ENCODE measurements around the gene SAMD10.
"Not testable (repeated sequence)": the region's sequence is repeated elsewhere in the genome, so short reads cannot be mapped to it uniquely, and the experiment has no call there.

Gene SAMD10

DNA sequence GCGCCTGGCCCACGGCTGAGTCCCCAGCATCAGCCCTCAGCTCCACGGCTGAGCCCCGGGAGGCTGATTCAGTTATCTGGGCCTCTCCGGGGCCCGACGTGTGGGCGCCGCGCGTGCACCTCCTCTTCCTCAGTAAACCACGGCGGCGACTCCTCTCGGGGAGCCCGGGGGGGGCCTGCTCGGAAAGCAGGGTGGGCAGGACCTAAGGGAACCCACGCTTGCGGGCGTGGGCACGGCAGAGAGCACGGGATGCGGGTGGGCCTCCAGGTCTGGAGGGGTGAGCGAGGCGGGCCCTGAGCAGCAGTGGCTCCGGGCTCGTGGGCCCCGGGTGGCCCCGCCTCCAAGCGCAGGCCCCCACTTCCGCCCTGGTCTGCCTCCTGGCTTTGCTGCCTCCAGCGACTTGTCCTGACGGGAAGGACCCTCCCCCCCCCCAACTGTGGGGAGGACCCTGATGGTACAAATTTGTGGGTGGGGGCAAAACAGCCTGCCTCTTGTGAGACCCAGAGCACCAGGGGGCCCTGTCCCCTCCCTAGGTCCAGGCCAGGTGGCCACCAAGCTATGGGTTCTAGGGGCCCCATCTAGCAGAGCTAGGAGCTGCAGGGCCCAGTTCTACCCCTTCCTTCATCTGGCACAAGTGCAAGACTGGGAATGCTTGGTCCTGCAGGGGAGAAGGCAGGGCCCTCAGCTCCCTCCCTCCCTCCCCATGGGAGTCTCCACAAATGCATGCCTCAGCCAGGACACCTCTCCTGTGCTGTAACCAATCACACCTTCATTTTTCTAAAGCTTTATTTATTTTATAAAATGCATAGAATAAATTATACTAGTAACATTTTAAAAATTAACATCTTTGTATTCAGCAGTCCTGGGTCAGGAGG, 40.1 kb downstream of the SAMD10 start:
- no peak for DNase-seq

DNA sequence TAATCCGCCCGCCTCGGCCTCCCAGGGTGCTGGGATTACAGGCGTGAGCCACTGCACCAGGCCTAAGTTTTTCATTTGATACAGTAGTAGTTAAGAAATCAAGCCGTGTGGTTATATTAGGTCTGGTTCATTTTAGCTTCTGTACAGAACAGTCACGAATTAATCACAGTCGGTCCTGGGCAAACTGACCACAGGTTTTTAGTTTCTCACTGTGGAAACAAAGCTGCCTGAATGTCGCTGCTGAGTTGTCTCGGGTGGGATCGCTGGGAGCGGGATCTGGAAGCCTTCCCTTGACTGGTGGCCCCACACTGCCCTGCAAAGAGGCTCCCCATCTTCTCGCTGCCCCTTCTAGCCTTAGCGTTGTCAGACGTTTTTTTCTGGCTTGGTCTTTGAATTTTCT, 41.8 kb downstream of the SAMD10 start:
- DNase-seq = no peak

DNA sequence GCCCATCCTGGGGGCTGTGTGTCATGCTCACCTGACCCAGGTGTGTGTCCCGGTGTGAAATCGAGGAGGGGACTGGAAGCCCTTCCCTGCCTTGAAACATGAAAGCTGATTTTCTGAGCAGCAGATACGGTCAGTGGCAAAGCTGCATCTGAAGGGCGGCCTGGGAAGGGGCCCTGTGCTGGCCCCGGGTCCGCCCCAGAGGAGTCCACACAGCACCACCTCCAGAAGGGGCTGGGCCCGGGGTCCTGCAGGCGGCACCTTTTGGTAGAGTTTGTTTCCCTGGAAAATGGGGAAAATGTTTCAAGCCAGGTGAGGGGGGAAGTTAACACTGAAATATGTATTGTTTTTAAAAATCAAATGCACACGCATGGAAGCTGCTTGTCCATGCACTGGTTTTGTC, 44.0 kb downstream of the SAMD10 start:
- DNase-seq = no peak

DNA sequence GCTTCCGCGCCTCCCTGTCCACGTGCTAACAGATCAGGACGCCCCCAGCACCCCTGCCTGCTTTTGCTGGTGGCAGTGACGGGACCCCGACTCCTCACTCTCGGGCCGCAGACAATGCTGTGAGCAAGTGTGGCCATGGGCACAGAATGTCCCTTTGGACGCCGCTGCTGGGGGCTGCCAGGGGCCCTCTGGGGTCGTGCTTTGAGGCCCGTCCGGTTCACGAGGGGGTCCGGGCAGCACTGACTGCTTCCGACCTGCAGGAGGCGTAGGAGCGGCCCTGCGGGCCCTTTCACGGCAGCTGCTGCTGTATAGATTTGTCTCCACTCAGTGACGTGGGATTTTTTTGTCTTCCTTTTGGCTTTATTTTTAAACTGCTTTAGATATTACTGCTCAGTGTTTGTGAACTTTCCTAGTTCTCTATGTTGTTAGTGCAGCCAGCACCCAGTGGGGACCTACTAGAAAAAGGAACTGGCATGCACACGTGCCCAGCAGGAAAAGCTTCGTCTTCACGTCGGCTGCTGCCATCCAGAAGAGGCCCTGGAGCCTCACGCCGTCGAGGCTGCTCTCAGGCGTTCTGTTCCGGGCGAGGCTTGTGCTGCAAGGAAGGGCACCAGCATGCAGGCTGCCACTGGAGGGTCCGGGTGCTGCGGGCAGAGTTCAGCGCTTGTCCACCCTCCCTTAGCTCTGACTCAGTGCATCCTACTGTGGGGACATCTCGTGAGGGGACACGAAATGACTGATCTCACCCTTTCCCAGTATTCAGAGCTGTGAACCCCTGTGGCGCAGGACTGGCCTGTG, 45.0 kb downstream of the SAMD10 start:
- no peak for DNase-seq

DNA sequence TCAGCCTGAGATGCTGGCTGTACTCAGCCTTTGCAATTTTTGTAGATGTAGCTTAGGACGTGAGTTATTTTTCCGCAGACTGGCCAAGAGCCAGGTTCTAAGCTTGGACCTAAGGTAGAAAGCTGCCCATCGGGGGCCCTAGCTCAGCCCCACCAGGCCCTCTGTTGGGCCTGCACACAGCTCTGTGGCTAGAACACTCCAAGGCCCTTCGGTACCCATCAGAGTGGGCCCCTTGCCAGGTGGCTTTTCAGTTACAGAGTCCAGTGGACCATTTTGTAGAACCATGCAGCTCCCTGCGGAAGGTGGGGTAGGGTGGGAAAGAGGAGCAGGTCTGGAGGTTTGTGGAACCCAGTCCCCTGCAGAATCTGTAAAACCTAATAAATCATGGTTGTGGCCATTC, 45.8 kb downstream of the SAMD10 start:
- no peak for DNase-seq

DNA sequence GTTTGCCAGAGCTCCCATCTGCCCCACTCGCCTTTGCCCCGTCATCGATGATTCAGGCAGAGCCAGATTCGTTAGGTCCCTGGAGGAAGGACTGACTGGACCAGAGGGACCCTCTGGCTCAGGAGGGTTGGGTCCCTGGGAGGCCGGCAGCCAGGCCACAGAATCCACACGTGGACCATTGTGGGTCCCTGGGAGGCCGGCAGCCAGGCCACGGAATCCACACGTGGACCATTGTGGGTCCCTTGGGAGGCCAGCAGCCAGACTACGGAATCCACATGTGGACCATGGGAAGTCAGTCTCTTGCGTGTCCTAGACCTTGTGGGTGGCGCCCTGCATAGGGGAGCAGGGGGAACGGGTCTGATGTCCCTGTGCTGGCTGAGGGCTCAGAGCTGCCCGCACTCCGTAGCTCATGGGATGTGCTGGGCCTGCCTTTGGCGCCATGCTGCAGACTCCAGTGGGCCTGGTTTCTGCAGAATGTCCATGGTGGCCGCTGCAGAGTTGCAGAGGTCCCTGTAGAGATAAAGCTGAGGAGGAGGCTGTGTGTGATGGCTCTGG, 46.8 kb downstream of the SAMD10 start:
- no peak for DNase-seq

DNA sequence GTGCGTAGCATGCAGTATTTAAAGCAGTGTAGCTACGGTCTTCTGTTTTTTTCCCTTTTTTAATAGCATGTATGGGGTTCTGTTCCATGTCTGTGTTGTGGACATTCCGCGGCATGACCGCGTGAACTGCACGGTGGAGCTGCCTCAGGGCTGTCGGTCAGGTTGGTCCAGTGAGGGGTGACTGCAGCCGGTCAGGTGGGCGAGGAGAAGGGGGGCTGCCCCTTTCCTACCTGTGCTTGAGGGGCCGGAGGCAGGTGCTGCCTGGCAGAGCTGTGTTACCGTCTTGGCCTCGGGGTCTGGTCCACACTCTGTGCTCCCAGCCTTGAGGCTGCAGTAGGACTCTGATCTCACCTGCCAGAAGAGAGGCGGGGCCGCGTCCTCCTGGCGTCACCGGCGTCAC, 47.7 kb downstream of the SAMD10 start:
- DNase-seq = no peak

DNA sequence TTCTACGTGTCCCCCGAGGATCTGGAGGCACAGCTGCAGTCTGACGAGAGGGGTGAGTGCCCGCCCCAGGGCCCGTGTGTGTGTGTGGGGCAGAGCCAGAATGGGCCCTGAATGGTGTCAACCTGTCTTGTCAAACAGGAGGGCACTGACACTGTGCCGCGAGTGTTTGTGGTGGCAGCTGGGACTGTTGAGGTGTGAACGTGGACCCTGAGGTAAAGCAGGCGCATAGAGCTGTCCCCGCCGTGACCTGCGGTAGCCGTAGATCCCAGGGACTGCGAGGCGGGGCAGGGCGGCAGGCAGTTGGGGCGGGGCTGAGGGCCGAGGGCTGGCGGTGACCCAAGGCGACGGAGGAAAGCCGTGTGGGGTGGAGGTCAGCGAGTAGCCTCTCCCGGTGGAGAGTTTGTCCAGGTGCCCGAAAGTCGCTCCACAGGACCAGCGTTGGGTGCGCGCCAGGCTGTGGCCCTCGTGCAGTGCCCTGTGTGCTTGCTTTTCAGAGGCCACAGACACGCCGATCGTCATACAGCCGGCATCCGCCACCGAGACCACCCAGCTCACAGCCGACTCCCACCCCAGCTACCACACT, 48.4 kb downstream of the SAMD10 start:
- no peak for DNase-seq

DNA sequence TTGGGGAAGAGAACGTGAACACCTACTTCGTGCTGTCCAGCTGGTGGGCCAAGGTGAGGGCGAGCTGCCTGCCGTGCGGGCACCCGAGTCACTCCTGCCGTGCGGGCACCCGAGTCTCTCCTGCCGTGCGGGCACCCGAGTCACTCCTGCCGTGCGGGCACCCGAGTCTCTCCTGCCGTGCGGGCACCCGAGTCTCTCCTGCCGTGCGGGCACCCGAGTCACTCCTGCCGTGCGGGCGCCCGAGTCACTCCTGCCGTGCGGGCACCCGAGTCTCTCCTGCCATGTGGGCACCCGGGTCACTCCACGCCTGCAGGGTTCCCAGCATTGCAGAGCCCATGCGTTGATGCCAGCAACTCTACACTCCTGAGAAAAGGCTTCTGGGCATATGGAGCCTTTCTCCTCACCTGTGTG, 50.0 kb downstream of the SAMD10 start:
- DNase-seq = not testable (repeated sequence)

DNA sequence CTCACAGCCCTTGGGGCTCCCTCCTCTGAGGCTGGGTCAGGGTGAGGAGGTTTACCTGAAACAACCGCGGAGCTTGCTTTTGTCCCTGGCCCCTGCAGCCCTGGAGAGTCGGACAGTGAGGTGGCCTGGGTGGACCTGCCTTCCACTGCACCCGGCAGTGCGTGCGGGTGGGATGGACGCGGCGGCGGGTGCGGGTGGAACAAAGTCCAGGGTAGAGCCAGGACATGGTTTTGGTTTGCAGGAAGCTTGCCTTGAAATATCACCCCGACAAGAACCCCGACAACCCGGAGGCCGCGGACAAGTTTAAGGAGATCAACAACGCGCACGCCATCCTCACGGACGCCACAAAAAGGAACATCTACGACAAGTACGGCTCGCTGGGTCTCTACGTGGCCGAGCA, 50.4 kb downstream of the SAMD10 start:
- DNase-seq = no peak

DNA sequence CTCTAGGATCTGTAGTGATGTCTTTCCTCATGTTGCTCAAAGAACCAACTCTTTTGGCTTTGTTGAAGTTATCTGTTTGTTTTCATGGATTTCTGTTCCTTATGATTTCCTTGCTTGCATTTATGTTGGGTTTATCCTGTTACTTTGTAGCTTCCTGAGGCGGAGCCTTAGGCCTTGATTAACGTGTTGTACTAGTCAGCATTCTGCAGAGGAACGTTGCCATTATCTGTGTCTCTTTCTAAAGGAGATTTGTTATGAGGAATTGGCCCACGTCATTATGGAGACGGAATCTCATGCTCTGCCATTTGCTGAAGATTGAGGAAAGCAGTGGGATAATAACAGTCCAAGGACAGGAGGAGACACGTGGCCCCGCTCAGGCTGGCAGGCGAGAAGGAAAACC, 53.1 kb downstream of the SAMD10 start:
- DNase-seq = no peak

DNA sequence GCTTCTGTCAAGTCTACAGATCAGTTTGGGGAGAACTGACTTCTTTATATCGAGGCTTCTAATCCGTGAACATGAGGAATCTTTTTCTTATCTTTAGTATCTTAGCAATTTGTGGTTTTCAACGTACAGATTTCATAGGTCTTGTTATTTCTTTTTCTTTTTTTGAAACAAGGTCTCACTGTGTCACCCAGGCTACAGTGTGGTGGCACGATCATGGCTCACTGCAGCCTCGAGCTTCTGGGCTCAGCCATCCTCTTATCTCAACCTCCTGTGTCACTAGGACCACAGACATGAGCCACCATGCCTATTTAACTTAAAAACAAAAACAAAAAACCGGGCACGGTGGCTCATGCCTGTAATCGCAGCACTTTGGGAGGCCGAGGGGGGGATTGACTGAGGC, 55.2 kb downstream of the SAMD10 start:
- no peak for DNase-seq

All from kidney glomerular epithelial cell (primary cell).